ENCODE results near the gene CERS6.

Gene CERS6

GRCh38 chr2:168565112-168565511, 109.0 kb downstream of the CERS6 start:
- Histone ChIP-seq H3K9me3 (ENCODE audit: control insufficient read depth, low read depth, low read length) (no peaks in the 10 kb centered on the region), H3K27ac (ENCODE audit: low read length) (no peak overlapping the region), H3K9ac (ENCODE audit: low read length) (no peak overlapping the region), H3K36me3 (ENCODE audit: control insufficient read depth, low read depth, low read length) (no peaks in the 10 kb centered on the region), H3K4me1 (ENCODE audit: control insufficient read depth, low read depth, low read length) (no peaks in the 10 kb centered on the region), H3K4me3 (ENCODE audit: low read length) (no peak overlapping the region), H3K27me3 (ENCODE audit: control insufficient read depth, insufficient read depth, low read length) (no peaks in the 10 kb centered on the region)

DNA sequence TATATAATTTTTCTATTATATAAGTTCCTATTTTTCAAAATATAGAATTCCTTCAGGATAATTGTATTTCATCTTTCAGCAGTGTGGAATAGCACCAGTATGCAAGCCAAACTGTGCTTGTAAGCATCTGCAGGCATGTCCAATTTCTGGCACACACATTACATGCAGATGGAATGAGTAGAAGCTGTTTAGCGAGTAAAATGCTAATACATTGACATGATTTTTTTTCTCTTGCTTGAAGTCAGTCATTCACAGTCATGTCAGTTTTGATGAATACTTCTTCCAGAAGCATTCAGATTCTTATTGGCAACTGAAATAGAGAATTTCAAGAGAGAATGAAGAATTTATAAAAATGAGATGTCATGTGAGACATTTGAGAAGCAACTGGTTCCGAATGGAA, 109.4 kb downstream of the CERS6 start:
- no peaks in the 10 kb centered on the region for H3K9me3 ChIP-seq (ENCODE audit: control insufficient read depth, low read depth, low read length)
- no peak overlapping the region for H3K9ac ChIP-seq (ENCODE audit: low read length)
- no peaks in the 10 kb centered on the region for H3K36me3 ChIP-seq (ENCODE audit: control insufficient read depth, low read depth, low read length)

GRCh38 chr2:168566974-168567665, 111.0 kb downstream of the CERS6 start:
- Histone ChIP-seq H3K4me1 (ENCODE audit: control insufficient read depth, low read depth, low read length) (no peaks in the 10 kb centered on the region), H3K27me3 (ENCODE audit: control insufficient read depth, insufficient read depth, low read length) (no peaks in the 10 kb centered on the region), H3K27ac (ENCODE audit: low read length) (no peak overlapping the region), H3K9me3 (ENCODE audit: control insufficient read depth, low read depth, low read length) (no peaks in the 10 kb centered on the region), H3K36me3 (ENCODE audit: control insufficient read depth, low read depth, low read length) (no peaks in the 10 kb centered on the region), H3K9ac (ENCODE audit: low read length) (no peak overlapping the region), H3K4me3 (ENCODE audit: low read length) (no peak overlapping the region)

More for the DNA sequence above, 109.4 kb downstream of the CERS6 start:
- Histone ChIP-seq H3K4me3 (ENCODE audit: low read length) (no peak overlapping the region), H3K27me3 (ENCODE audit: control insufficient read depth, insufficient read depth, low read length) (no peaks in the 10 kb centered on the region), H3K4me1 (ENCODE audit: control insufficient read depth, low read depth, low read length) (no peaks in the 10 kb centered on the region), H3K27ac (ENCODE audit: low read length) (no peak overlapping the region)

DNA sequence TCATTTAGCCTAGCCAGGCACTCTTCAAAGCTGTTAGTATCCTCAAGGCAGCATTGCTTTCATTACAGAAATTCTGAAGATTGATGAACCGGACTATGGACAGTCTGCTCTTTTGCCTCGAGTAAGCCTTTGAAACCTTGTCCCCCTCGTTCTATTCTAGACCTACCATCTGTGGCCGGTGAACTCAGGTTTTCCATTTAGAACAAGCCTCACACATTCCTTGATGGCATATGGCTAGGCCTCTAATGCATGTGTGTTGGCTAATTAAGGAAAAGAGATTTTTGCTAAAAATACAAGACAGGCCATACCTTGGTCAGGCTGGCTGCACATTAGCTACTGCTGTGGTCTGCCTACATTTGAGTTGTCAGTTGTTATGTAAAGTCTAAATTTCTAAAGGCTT, 111.8 kb downstream of the CERS6 start:
- no peaks in the 10 kb centered on the region for H3K36me3 ChIP-seq (ENCODE audit: control insufficient read depth, low read depth, low read length)
- H3K9me3 ChIP-seq (ENCODE audit: control insufficient read depth, low read depth, low read length), result no peaks in the 10 kb centered on the region
- H3K27ac ChIP-seq (ENCODE audit: low read length), result no peak overlapping the region
- no peak overlapping the region for H3K4me3 ChIP-seq (ENCODE audit: low read length)
- H3K27me3 ChIP-seq (ENCODE audit: control insufficient read depth, insufficient read depth, low read length), result no peaks in the 10 kb centered on the region
- H3K4me1 ChIP-seq (ENCODE audit: control insufficient read depth, low read depth, low read length), result no peaks in the 10 kb centered on the region
- no peak overlapping the region for H3K9ac ChIP-seq (ENCODE audit: low read length)

DNA sequence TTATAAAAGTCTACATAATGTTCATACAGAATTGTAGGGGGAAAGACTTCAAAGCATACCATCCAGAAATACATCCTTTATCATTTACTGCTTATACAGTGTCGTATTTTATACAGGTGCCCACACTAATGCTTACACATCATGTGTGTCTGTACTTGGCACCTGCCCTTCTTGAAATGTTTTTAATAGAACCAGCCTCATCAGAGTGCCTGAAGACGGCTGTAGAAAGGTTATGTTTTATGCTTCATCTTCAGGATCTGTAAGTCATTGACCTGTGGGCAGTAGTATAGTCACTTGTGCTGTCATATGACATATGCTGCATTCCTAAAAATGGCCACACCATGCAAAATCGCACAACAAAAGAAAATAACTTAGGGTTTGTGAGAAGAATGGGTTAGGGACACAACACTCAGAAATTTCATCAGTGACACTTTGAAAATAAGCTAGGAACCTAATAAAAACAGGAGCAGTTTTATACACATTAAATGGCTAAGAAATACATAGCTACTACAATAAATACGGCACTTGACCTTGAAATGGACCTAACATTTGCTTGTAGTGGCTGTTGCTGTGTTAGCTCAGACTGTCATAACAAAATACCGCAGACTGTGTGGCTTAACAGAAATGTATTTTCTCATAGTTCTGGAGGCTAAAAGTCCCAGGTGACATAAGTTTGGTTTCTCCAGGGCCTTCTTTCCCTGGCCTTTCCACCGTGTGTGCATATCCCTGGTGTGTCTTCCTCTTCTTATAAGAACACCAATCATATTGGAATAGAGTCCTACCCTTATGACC, 112.6 kb downstream of the CERS6 start:
- Histone ChIP-seq H3K36me3 (ENCODE audit: control insufficient read depth, low read depth, low read length) (no peaks in the 10 kb centered on the region), H3K9ac (ENCODE audit: low read length) (no peak overlapping the region), H3K4me3 (ENCODE audit: low read length) (no peak overlapping the region), H3K4me1 (ENCODE audit: control insufficient read depth, low read depth, low read length) (no peaks in the 10 kb centered on the region), H3K9me3 (ENCODE audit: control insufficient read depth, low read depth, low read length) (no peaks in the 10 kb centered on the region), H3K27ac (ENCODE audit: low read length) (no peak overlapping the region), H3K27me3 (ENCODE audit: control insufficient read depth, insufficient read depth, low read length) (no peaks in the 10 kb centered on the region)

GRCh38 chr2:168571061-168571460, 115.0 kb downstream of the CERS6 start:
- no peak overlapping the region for H3K9ac ChIP-seq (ENCODE audit: low read length)
- H3K36me3 ChIP-seq (ENCODE audit: control insufficient read depth, low read depth, low read length), result no peaks in the 10 kb centered on the region
- no peak overlapping the region for H3K4me3 ChIP-seq (ENCODE audit: low read length)
- H3K27me3 ChIP-seq (ENCODE audit: control insufficient read depth, insufficient read depth, low read length), result no peaks in the 10 kb centered on the region
- no peaks in the 10 kb centered on the region for H3K9me3 ChIP-seq (ENCODE audit: control insufficient read depth, low read depth, low read length)
- H3K27ac ChIP-seq (ENCODE audit: low read length), result no peak overlapping the region
- H3K4me1 ChIP-seq (ENCODE audit: control insufficient read depth, low read depth, low read length), result no peaks in the 10 kb centered on the region

GRCh38 chr2:168573128-168573903, 117.2 kb downstream of the CERS6 start:
- Histone ChIP-seq H3K4me1 (ENCODE audit: control insufficient read depth, low read depth, low read length) (no peaks in the 10 kb centered on the region), H3K9ac (ENCODE audit: low read length) (no peak overlapping the region), H3K4me3 (ENCODE audit: low read length) (no peak overlapping the region), H3K27ac (ENCODE audit: low read length) (no peak overlapping the region), H3K36me3 (ENCODE audit: control insufficient read depth, low read depth, low read length) (no peaks in the 10 kb centered on the region), H3K27me3 (ENCODE audit: control insufficient read depth, insufficient read depth, low read length) (no peaks in the 10 kb centered on the region), H3K9me3 (ENCODE audit: control insufficient read depth, low read depth, low read length) (no peaks in the 10 kb centered on the region)

GRCh38 chr2:168574856-168575630, 119.0 kb downstream of the CERS6 start:
- H3K9ac ChIP-seq (ENCODE audit: low read length), result no peak overlapping the region
- no peak overlapping the region for H3K4me3 ChIP-seq (ENCODE audit: low read length)
- H3K9me3 ChIP-seq (ENCODE audit: control insufficient read depth, low read depth, low read length), result no peaks in the 10 kb centered on the region
- H3K4me1 ChIP-seq (ENCODE audit: control insufficient read depth, low read depth, low read length), result no peaks in the 10 kb centered on the region
- H3K36me3 ChIP-seq (ENCODE audit: control insufficient read depth, low read depth, low read length), result no peaks in the 10 kb centered on the region
- H3K27ac ChIP-seq (ENCODE audit: low read length), result no peak overlapping the region
- no peaks in the 10 kb centered on the region for H3K27me3 ChIP-seq (ENCODE audit: control insufficient read depth, insufficient read depth, low read length)

DNA sequence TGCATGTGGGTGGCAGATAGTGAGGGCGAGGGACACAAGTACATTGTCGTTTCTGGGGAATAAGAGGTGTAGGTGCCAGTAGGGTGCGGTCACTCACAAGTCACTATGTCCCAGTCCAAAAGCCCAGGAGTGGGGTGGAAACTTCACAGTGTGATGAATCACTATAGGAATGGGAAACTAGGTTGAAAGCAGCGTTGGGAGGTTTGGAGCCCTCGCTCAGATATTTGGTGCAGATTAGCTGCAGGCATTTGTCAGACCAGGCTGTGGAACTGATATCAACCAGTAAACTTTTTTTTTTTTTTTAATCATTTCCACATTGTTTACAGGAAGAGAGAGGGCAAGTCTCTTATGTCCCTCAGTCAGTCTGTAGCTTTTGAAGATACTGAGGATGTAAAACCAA, 121.8 kb downstream of the CERS6 start:
- H3K4me3 ChIP-seq (ENCODE audit: low read length), result no peak overlapping the region
- no peak overlapping the region for H3K27ac ChIP-seq (ENCODE audit: low read length)
- H3K9me3 ChIP-seq (ENCODE audit: control insufficient read depth, low read depth, low read length), result no peaks in the 10 kb centered on the region
- H3K9ac ChIP-seq (ENCODE audit: low read length), result no peak overlapping the region
- no peaks in the 10 kb centered on the region for H3K36me3 ChIP-seq (ENCODE audit: control insufficient read depth, low read depth, low read length)
- H3K4me1 ChIP-seq (ENCODE audit: control insufficient read depth, low read depth, low read length), result peaks cover under 1% of the 10 kb centered on the region
- H3K27me3 ChIP-seq (ENCODE audit: control insufficient read depth, insufficient read depth, low read length), result no peaks in the 10 kb centered on the region

DNA sequence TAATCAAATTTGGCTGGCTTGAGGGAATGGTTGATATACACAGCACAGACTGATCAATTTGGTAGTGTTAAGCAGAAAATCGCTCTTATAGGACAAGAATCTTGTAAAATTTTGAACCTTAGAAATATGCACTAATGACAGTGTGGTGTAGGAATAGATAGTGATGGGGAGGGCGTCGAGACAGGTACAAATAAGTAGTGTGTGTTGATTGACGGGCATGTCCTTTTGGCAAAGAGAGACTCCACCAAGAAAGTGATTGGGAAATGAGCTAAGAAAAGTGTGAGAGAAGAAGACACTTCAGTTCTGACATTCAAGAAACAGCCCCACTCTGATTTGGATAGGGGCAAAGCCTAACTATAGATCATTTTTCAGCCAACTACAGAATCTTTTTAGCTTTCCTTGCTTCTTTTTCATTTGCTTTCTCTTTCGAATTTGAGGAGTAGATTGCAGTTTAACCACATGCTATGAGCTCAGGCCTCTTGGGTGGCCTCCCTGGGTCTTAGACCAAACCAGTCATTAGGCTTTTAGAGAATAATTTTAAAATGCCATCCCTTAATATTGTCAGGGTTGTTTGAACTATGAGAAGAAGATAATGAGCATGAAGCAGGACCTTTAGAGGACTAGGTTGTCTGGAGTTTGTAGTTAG, 127.1 kb downstream of the CERS6 start:
- H3K36me3 ChIP-seq (ENCODE audit: control insufficient read depth, low read depth, low read length), result no peaks in the 10 kb centered on the region
- H3K9me3 ChIP-seq (ENCODE audit: control insufficient read depth, low read depth, low read length), result no peaks in the 10 kb centered on the region
- H3K27me3 ChIP-seq (ENCODE audit: control insufficient read depth, insufficient read depth, low read length), result no peaks in the 10 kb centered on the region
- H3K27ac ChIP-seq (ENCODE audit: low read length), result no peak overlapping the region
- H3K9ac ChIP-seq (ENCODE audit: low read length), result no peak overlapping the region
- peaks cover 3% of the 10 kb centered on the region for H3K4me1 ChIP-seq (ENCODE audit: control insufficient read depth, low read depth, low read length)
- H3K4me3 ChIP-seq (ENCODE audit: low read length), result no peak overlapping the region

Measured in iPS-18a (cell line).